IPS-15b (cell line): Measurements from ENCODE around the gene FABP3.

Source experiments
- H3K27me3 ChIP-seq: one replicate; pipeline ENCODE4 v1.6.1; 2013; ENCODE audit warnings: low read length; ENCODE audit not compliant: control insufficient read depth, insufficient read depth
- H3K36me3 ChIP-seq: one replicate; pipeline ENCODE4 v1.6.1; 2013; ENCODE audit warnings: low read length; ENCODE audit not compliant: control insufficient read depth, insufficient read depth
- H3K4me1 ChIP-seq: one replicate; pipeline ENCODE4 v1.6.1; 2013; ENCODE audit warnings: mild to moderate bottlenecking, low read length; ENCODE audit not compliant: control insufficient read depth, insufficient read depth
- H3K4me3 ChIP-seq: one replicate; pipeline ENCODE4 v1.5.1; 2013; ENCODE audit warnings: low read depth, low read length
- H3K9ac ChIP-seq: one replicate; pipeline ENCODE4 v1.6.1; 2013; ENCODE audit warnings: low read depth, mild to moderate bottlenecking, low read length
- H3K9me3 ChIP-seq: one replicate; pipeline ENCODE4 v1.6.1; 2013; ENCODE audit warnings: mild to moderate bottlenecking, low read length; ENCODE audit not compliant: control insufficient read depth, insufficient read depth

The FABP3 gene

GRCh38 chr1:31327381-31327780 is 45.5 kb downstream of the FABP3 start:
- Histone ChIP-seq H3K4me3 (no peak overlapping the region), H3K9me3 (no peaks in the 10 kb centered on the region), H3K27me3 (no peaks in the 10 kb centered on the region), H3K9ac (no peak overlapping the region), H3K4me1 (no peaks in the 10 kb centered on the region), H3K36me3 (no peaks in the 10 kb centered on the region)

- H3K9me3 ChIP-seq = no peaks in the 10 kb centered on the region
- no peaks in the 10 kb centered on the region for H3K27me3 ChIP-seq
- no peak overlapping the region for H3K9ac ChIP-seq
- H3K4me3 ChIP-seq = no peak overlapping the region
- no peaks in the 10 kb centered on the region for H3K4me1 ChIP-seq
- H3K36me3 ChIP-seq = no peaks in the 10 kb centered on the region
These were observed 46.4 kb downstream of the FABP3 start for GRCh38 chr1:31326461-31326860.

- Histone ChIP-seq H3K4me1 (no peaks in the 10 kb centered on the region), H3K27me3 (no peaks in the 10 kb centered on the region), H3K4me3 (no peak overlapping the region), H3K36me3 (no peaks in the 10 kb centered on the region), H3K9me3 (no peaks in the 10 kb centered on the region), H3K9ac (no peak overlapping the region)
These were observed 47.9 kb downstream of the FABP3 start for GRCh38 chr1:31324992-31325391.

- Histone ChIP-seq H3K9me3 (no peaks in the 10 kb centered on the region), H3K36me3 (no peaks in the 10 kb centered on the region), H3K27me3 (no peaks in the 10 kb centered on the region), H3K4me1 (no peaks in the 10 kb centered on the region), H3K4me3 (no peak overlapping the region), H3K9ac (no peak overlapping the region)
These were observed 48.8 kb downstream of the FABP3 start for GRCh38 chr1:31324093-31324492.

GRCh38 chr1:31318146-31318545 is 54.7 kb downstream of the FABP3 start:
- H3K9ac ChIP-seq = no peak overlapping the region
- no peak overlapping the region for H3K4me3 ChIP-seq
- H3K27me3 ChIP-seq = no peaks in the 10 kb centered on the region
- H3K4me1 ChIP-seq = no peaks in the 10 kb centered on the region
- no peaks in the 10 kb centered on the region for H3K9me3 ChIP-seq
- H3K36me3 ChIP-seq = peaks cover 2% of the 10 kb centered on the region

GRCh38 chr1:31315902-31316301 is 57.0 kb downstream of the FABP3 start:
- Histone ChIP-seq H3K9ac (no peak overlapping the region), H3K9me3 (no peaks in the 10 kb centered on the region), H3K27me3 (no peaks in the 10 kb centered on the region), H3K4me1 (no peaks in the 10 kb centered on the region), H3K36me3 (peaks cover 2% of the 10 kb centered on the region), H3K4me3 (no peak overlapping the region)
